Spleen (tissue), 13 donors: ENCODE results near the gene VPS25. TPM values are rescaled to one million over a fixed set of nuclear protein-coding genes. Genes with fewer than 3 reads are reported as not detected.
"Not testable (repeated sequence)": the region's sequence is repeated elsewhere in the genome, so short reads cannot be mapped to it uniquely, and the experiment has no call there.

Experiments used
- DNase-seq: peaks from one replicate; pipeline ENCODE4 v3.0.0-alpha.2; 2020
- H3K27ac ChIP-seq, 8 donors: fragments of 200-600 bp; sonication (generic) in 7 of 8; 1 replicate in 4 of 8; 2 replicates in 4 of 8; pipeline versions ENCODE4 v1.5.0 to v1.8.0; 2016 to 2021; ENCODE audit warnings: inconsistent platforms in 4 of 8, mild to moderate bottlenecking in 4 of 8, moderate library complexity in 1 of 8
- H3K27me3 ChIP-seq, 7 donors: fragments of 200-600 bp; sonication (generic) in 6 of 7; replicated peaks in 1 of 7; 1 replicate in 4 of 7; 2 replicates in 3 of 7; pipeline versions ENCODE4 v1.5.0 to v1.8.0; 2016 to 2021; ENCODE audit warnings: inconsistent platforms in 3 of 7, mild to moderate bottlenecking in 1 of 7
- H3K36me3 ChIP-seq, 6 donors: fragments of 200-600 bp; sonication (generic) in 5 of 6; 1 replicate in 4 of 6; 2 replicates in 2 of 6; pipeline versions ENCODE4 v1.5.0 to v1.8.0; 2016 to 2021; ENCODE audit warnings: inconsistent platforms in 2 of 6
- H3K4me1 ChIP-seq, 6 donors: fragments of 200-600 bp; sonication (generic) in 5 of 6; 1 replicate in 3 of 6; 2 replicates in 3 of 6; pipeline versions ENCODE4 v1.5.0 to v1.8.0; 2016 to 2021; ENCODE audit warnings: inconsistent platforms in 3 of 6
- H3K4me3 ChIP-seq, 8 donors: fragments of 200-600 bp; sonication (generic) in 7 of 8; 1 replicate in 4 of 8; 2 replicates in 4 of 8; pipeline versions ENCODE4 v1.5.0 to v1.8.0; 2016 to 2021; ENCODE audit warnings: inconsistent platforms in 4 of 8, mild to moderate bottlenecking in 4 of 8, moderate library complexity in 2 of 8
- H3K9me3 ChIP-seq, 8 donors: fragments of 200-600 bp; sonication (generic) in 7 of 8; 1 replicate in 4 of 8; 2 replicates in 4 of 8; pipeline versions ENCODE4 v1.5.0 to v1.8.0; 2016 to 2021; ENCODE audit warnings: inconsistent platforms in 4 of 8
- POLR2A ChIP-seq, 3 donors: fragments of 450-650 bp; IDR thresholded peaks; one replicate each; pipeline ENCODE4 v1.5.1; 2017; ENCODE audit warnings: antibody characterized with exemption in 3 of 3, mild to moderate bottlenecking in 1 of 3
- POLR2AphosphoS5 ChIP-seq, 3 donors: sonication (generic); formaldehyde crosslinking; IDR thresholded peaks; one replicate each; pipeline ENCODE4 v1.5.1; 2017; ENCODE audit warnings: antibody characterized with exemption in 3 of 3
- WGBS, 5 donors: extraction: QIAGEN DNeasy Blood & Tissue Kit in 3 of 5; methylation state at CpG; one replicate each; pipeline versions ENCODE4 v1.1.5 to v1.1.7; 2013 to 2018; 5-methylcytosine and 5-hydroxymethylcytosine counted together
- intact Hi-C: fragments of 100-400 bp; cut with DNase I; formaldehyde crosslinking; loops from one replicate; pipeline ENCODE4 v1.15.0; 2023; ENCODE audit warnings: low total_unique reads
- long read RNA-seq, 2 donors: transcript quantifications; one replicate each; lab custom pipeline, GENCODE V29; 2026
- polyA plus RNA-seq, 3 donors: library from polyadenylated mRNA; stranded (reverse); fragments of 200-250 nt; gene quantifications; one replicate each; pipeline ENCODE4 v1.2.1, GENCODE V29; 2013
- total RNA-seq, 7 donors: library from RNA; depleted of rRNA in 3 of 7; stranded (reverse); fragments of >200 nt in 3 of 7; fragmentation: NEBNext Ultra II Directional in 4 of 7; extraction: Animal tissue kit (Norgen Biotek cat#: 25700) in 4 of 7; gene quantifications; one replicate each; pipeline versions ENCODE4 v1.1.0 to v1.2.1, GENCODE V29; 2016 to 2021
- TF ChIP-seq, protein P1 (sequence below), 11 experiments: fragments of 200-600 bp in 7 of 11; fragments of 450-650 bp in 4 of 11; sonication (generic) in 4 of 11; IDR thresholded peaks in 8 of 11; conservative IDR thresholded peaks in 3 of 11; 1 replicate in 7 of 11; 2 replicates in 4 of 11; pipeline versions ENCODE4 v1.4.0 to v1.8.0; 2016 to 2021; ENCODE audit warnings: antibody characterized with exemption in 11 of 11, inconsistent platforms in 4 of 11, mild to moderate bottlenecking in 1 of 11
- donor health status: healthy with polysubstance abuse.
- donor health status: DM: no; HTN: no; CAD: no; lungs with moderate emphysema.
- donor health status: DM: no; HTN: no; CAD: no.
- donor health status: Bipolar disorder and iron deficiency.
- donor health status: healthy.
- donor health status: DM: no; HTN: no; CAD: no.
- donor health status: DM: yes; HTN: yes; CAD: no.

VPS25 gene
- total RNA-seq (10 to 100 TPM; 29.6 to 41.1 (median 34.5) TPM), polyA plus RNA-seq (10 to 100 TPM; 31.0 to 47.7 (median 41.4) TPM)
- long read RNA-seq, donor 1, transcript VPS25-201 (6 exons, 1,101 nt), result major isoform, 30 of 33 reads
- long read RNA-seq, donor 1, partial matches to known transcripts, result 0 of 33 reads
- long read RNA-seq, donor 1, other reads (novel, unspliced or antisense), result 0 of 33 reads
- long read RNA-seq, donor 2, transcript VPS25-201 (6 exons, 1,101 nt), result major isoform, 16 of 16 reads
- long read RNA-seq, donor 2, partial matches to known transcripts, result 0 of 16 reads
- long read RNA-seq, donor 2, other reads (novel, unspliced or antisense), result 0 of 16 reads

DNA sequence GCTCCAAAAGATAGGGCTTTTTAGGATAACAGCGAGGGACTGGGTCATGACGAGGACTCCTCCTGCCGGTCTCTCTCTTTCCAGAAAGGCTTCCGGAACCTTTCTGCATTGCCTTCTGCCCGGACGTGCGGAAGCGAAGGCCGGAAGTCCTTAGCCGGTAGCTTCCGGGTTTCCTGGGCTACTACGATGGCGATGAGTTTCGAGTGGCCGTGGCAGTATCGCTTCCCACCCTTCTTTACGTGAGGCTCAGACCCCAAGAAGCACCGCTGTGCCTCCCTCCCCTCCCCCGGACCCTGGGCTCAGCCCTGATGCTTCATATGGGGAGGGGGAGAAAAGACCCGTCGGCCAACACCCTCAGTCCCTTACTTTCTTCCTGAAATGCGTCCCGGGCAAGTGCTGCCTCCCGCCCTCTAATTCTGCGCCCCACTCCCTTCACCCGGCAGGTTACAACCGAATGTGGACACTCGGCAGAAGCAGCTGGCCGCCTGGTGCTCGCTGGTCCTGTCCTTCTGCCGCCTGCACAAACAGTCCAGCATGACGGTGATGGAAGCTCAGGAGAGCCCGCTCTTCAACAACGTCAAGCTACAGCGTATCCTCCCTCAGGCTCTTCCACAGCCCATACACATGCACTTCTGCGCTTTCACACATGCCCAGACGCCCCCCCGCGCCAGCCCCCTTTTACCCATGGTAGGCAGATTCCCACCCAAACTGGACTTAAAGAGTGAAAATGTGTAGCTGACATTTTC lies at the start of gene VPS25:
Gene VPS25, plus strand, starts transcription at position 160 of the 746 bp plus-strand sequence. Its CDS starts 27 bp downstream, at position 187.
- WGBS, 5 donors, result 2 to 7% (median 3%) methylated on average over 26 to 39 of the region's 39 CpGs
- peak within 1 kb of the TSS; percentile 46 to 96 (median 73) for H3K4me3 ChIP-seq
- peak; percentile 93 for DNase-seq
- H3K36me3 ChIP-seq, result peaks cover 3 to 41% (median 34%) of the 10 kb centered on the region in 6 donors
- H3K27me3 ChIP-seq, result no peaks in the 10 kb centered on the region
- TF ChIP-seq POLR2AphosphoS5 (IDR thresholded peaks at IDR 0.05) (peak; percentile 85 to 96 (median 88)), POLR2A (IDR thresholded peaks at IDR 0.05) (peak in 1 of 3 donors; percentile 53)
- TF ChIP-seq, protein P1, sequence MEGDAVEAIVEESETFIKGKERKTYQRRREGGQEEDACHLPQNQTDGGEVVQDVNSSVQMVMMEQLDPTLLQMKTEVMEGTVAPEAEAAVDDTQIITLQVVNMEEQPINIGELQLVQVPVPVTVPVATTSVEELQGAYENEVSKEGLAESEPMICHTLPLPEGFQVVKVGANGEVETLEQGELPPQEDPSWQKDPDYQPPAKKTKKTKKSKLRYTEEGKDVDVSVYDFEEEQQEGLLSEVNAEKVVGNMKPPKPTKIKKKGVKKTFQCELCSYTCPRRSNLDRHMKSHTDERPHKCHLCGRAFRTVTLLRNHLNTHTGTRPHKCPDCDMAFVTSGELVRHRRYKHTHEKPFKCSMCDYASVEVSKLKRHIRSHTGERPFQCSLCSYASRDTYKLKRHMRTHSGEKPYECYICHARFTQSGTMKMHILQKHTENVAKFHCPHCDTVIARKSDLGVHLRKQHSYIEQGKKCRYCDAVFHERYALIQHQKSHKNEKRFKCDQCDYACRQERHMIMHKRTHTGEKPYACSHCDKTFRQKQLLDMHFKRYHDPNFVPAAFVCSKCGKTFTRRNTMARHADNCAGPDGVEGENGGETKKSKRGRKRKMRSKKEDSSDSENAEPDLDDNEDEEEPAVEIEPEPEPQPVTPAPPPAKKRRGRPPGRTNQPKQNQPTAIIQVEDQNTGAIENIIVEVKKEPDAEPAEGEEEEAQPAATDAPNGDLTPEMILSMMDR (IDR thresholded peaks at IDR 0.05 in 8 of 11, conservative IDR thresholded peaks at IDR 0.05 in 3 of 11), result peak in 1 of 11 experiments; percentile 12
- no peaks in the 10 kb centered on the region for H3K9me3 ChIP-seq
- peak within 1 kb of the TSS; percentile 76 to 94 (median 84) for H3K27ac ChIP-seq
- intact Hi-C loops, result no loop called here
- H3K4me1 ChIP-seq, result peaks cover 7 to 33% (median 22%) of the 10 kb centered on the region in 6 donors

DNA sequence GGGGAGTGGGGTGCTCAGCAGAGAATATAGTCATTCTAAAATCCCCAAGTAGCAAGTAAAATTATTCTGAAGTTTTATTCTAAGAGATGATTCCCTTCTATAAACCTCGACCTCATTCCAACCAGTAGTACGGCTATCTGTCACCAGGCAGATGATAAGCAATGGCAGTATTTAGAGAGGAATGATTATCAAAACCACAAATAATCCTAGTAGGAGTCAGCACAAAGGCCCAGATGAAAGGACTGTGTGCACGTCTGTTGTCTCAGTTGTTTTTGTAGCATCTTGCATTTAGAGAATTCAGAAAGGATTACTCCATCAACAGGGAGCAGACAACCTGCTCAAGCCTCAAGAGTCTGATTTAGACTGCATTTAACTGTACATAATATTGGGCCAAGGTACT lies 49.6 kb upstream of the VPS25 start:
- no peaks in the 10 kb centered on the region for H3K27me3 ChIP-seq
- TF ChIP-seq, protein P1 (IDR thresholded peaks at IDR 0.05 in 8 of 11, conservative IDR thresholded peaks at IDR 0.05 in 3 of 11), result no peak
- TF ChIP-seq POLR2A (IDR thresholded peaks at IDR 0.05) (no peak), POLR2AphosphoS5 (IDR thresholded peaks at IDR 0.05) (no peak)
- no peak overlapping the region for H3K27ac ChIP-seq
- H3K9me3 ChIP-seq, result no peaks in the 10 kb centered on the region
- intact Hi-C loops, result loop anchor here (5.0 kb wide), 1 partner anchor 39 kb away; the partner anchor contains the start of gene RAMP2
- H3K4me3 ChIP-seq, result no peak overlapping the region
- peaks cover 0 to 4% (median 0%) of the 10 kb centered on the region in 6 donors for H3K4me1 ChIP-seq
- WGBS, 5 donors, result 84 to 95% (median 91%) methylated on average over 3 of the region's 3 CpGs
- DNase-seq, result no peak
- H3K36me3 ChIP-seq, result peaks cover 2 to 100% (median 96%) of the 10 kb centered on the region in 6 donors

DNA sequence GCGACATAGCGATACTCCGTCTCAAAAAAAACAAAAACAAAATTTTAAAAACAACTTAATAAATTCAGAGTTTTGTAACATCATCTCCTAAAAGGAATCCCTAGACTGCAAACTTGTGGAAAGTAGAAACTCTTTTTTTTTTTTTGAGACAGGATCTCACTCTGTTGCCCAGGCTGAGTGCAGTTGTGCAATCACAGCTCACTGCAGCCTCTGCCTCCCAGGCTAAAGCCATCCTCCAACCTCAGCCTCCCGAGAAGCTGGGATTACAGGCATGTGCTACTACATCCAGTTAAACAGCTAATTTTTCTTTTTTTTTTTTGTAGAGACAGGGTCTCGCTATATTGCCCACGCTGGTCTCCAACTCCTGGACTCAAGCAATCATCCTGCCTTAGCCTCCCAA lies 48.1 kb upstream of the VPS25 start:
- H3K4me3 ChIP-seq, result no peak overlapping the region
- peaks cover 0 to 100% (median 93%) of the 10 kb centered on the region in 6 donors for H3K36me3 ChIP-seq
- WGBS, 5 donors, result 96 to 99% (median 98%) methylated on average over 6 of the region's 6 CpGs
- H3K27me3 ChIP-seq, result no peaks in the 10 kb centered on the region
- no peaks in the 10 kb centered on the region for H3K9me3 ChIP-seq
- no peak for DNase-seq
- peaks cover 0 to 4% (median 0%) of the 10 kb centered on the region in 6 donors for H3K4me1 ChIP-seq
- H3K27ac ChIP-seq, result no peak overlapping the region
- TF ChIP-seq, protein P1 (IDR thresholded peaks at IDR 0.05 in 8 of 11, conservative IDR thresholded peaks at IDR 0.05 in 3 of 11), result no peak
- no peak for TF ChIP-seq POLR2A (IDR thresholded peaks at IDR 0.05)
- no peak for TF ChIP-seq POLR2AphosphoS5 (IDR thresholded peaks at IDR 0.05)
- intact Hi-C loops, result no loop called here

DNA sequence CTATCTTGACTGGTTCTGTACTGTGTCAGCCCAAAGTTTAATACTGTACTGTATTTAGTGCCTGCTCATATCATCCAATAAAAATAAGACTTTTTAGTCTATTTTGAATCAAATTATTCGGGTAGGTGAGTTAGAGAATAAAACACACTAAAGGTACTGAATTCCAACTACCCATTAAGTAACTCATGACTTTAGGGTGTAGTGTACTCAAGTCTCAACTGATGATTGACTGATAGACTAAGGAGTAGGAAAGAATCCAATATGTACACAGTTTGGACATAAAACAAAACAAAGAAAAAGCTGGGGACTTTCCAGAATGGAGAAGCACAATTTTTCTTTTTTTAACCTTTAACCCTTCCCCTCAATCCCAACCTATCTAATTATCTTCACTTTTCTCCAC lies 32.5 kb upstream of the VPS25 start:
- DNase-seq, result no peak
- H3K4me1 ChIP-seq, result peaks cover 18 to 70% (median 41%) of the 10 kb centered on the region in 6 donors
- H3K27me3 ChIP-seq, result peaks cover 0 to 2% (median 0%) of the 10 kb centered on the region in 7 donors
- WGBS, 5 donors, result 80 to 94% (median 90%) methylated on average over 1 of the region's 1 CpG
- peaks cover 0 to 22% (median 2%) of the 10 kb centered on the region in 6 donors for H3K36me3 ChIP-seq
- no peak overlapping the region for H3K4me3 ChIP-seq
- no peaks in the 10 kb centered on the region for H3K9me3 ChIP-seq
- TF ChIP-seq POLR2A (IDR thresholded peaks at IDR 0.05), result no peak
- TF ChIP-seq POLR2AphosphoS5 (IDR thresholded peaks at IDR 0.05), result no peak
- intact Hi-C loops, result no loop called here
- no peak overlapping the region for H3K27ac ChIP-seq

DNA sequence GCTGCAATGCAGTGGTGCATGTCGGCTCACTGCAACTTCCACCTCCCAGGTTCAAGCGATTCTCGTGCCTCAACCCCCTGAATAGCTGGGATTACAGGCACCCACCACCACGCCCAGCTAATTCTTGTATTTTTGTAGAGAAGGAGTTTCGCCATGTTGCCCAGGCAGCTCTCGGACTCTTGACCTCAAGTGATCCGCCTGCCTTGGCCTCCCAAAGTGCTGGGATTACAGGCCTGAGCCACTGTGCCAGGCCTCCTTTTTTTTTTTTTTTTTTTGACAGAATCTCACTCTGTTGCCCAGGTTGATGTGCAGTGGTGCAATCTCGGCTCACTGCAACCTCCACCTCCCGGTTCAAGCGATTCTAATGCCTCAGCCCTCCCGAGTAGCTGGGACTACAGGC lies 30.3 kb upstream of the VPS25 start:
- intact Hi-C loops, H3K27ac ChIP-seq, H3K27me3 ChIP-seq, H3K4me3 ChIP-seq, H3K9me3 ChIP-seq: not testable (repeated sequence)
- 88 to 92% (median 89%) methylated on average over 11 of the region's 11 CpGs for WGBS, 5 donors
- Histone ChIP-seq H3K4me1 (peaks cover 18 to 49% (median 30%) of the 10 kb centered on the region in 6 donors), H3K36me3 (peaks cover 0 to 15% (median 0%) of the 10 kb centered on the region in 6 donors)
- DNase-seq, result peak; percentile 30
